SK-N-SH (cell line): ENCODE data around the gene MDM4. TPM values are rescaled to one million over a fixed set of nuclear protein-coding genes. Genes with fewer than 3 reads are reported as not detected.

Experiments used
- CTCF ChIA-PET: fragments of 300-600, 350-600 bp; formaldehyde crosslinking; extraction: SDS; loops from one replicate; lab custom pipeline; 2021; lab: Yijun Ruan, JAX
- POLR2A ChIA-PET: fragments of 350-600 bp; sonication (Branson Sonifier 250); formaldehyde crosslinking; extraction: SDS; loops from one replicate; lab custom pipeline; 2020; ENCODE audit warnings: antibody characterized with exemption, inconsistent platforms; lab: Yijun Ruan, JAX
- DNase-seq: peaks from one replicate; pipeline ENCODE4 v3.0.0; 2012
- H2AFZ ChIP-seq: fragments of 200-600 bp; sonication (generic); 2 replicates; pipeline ENCODE4 v1.8.1; 2016; ENCODE audit warnings: antibody characterized with exemption, mild to moderate bottlenecking, low read depth
- H3F3A ChIP-seq: fragments of 200-600 bp; sonication (generic); replicated peaks from 2 replicates; pipeline ENCODE3; 2016; ENCODE audit warnings: antibody characterized with exemption, mild to moderate bottlenecking; ENCODE audit not compliant: insufficient read depth
- H3K27ac ChIP-seq, 2 experiments: fragments of 200-500 bp in 1 of 2; fragments of 200-600 bp in 1 of 2; sonication (Bioruptor generic) in 1 of 2; sonication (generic), shearing (Covaris generic) in 1 of 2; 2 replicates each; pipeline versions ENCODE4 v1.5.1 to v1.6.1; 2014 to 2016; ENCODE audit warnings: low read depth in 2 of 2, inconsistent platforms in 1 of 2, low read length in 1 of 2, mild to moderate bottlenecking in 1 of 2, mixed read lengths in 1 of 2
- H3K27me3 ChIP-seq: fragments of 200-600 bp; sonication (generic), shearing (Covaris generic); 2 replicates; pipeline ENCODE4 v1.6.1; 2016; ENCODE audit warnings: mixed run types; ENCODE audit not compliant: insufficient read depth
- H3K36me3 ChIP-seq, 2 experiments: fragments of 200-500 bp in 1 of 2; fragments of 200-600 bp in 1 of 2; sonication (Bioruptor generic) in 1 of 2; sonication (generic) in 1 of 2; replicated peaks in 1 of 2; 2 replicates each; pipeline versions ENCODE3 to v1.5.1; 2014 to 2016; ENCODE audit warnings: low read length in 1 of 2, mild to moderate bottlenecking in 1 of 2; ENCODE audit not compliant: insufficient read depth in 2 of 2, control insufficient read depth in 1 of 2
- H3K4me1 ChIP-seq, 2 experiments: fragments of 200-500 bp in 1 of 2; fragments of 200-600 bp in 1 of 2; sonication (Bioruptor generic) in 1 of 2; sonication (generic), shearing (Covaris generic) in 1 of 2; 2 replicates each; pipeline versions ENCODE4 v1.5.1 to v1.6.1; 2014 to 2016; ENCODE audit warnings: low read depth in 1 of 2, low read length in 1 of 2, mixed run types in 1 of 2; ENCODE audit not compliant: insufficient read depth in 2 of 2, control insufficient read depth in 1 of 2
- H3K4me2 ChIP-seq: fragments of 200-600 bp; sonication (generic), shearing (Covaris generic); 2 replicates; pipeline ENCODE4 v1.6.1; 2017; ENCODE audit warnings: mixed run types
- H3K4me3 ChIP-seq, 2 experiments: fragments of 200-500 bp in 1 of 2; fragments of 200-600 bp in 1 of 2; sonication (Bioruptor generic) in 1 of 2; sonication (generic), shearing (Covaris generic) in 1 of 2; 2 replicates each; pipeline versions ENCODE4 v1.5.1 to v1.8.1; 2014 to 2016; ENCODE audit warnings: low read depth in 2 of 2, inconsistent platforms in 1 of 2, low read length in 1 of 2, mild to moderate bottlenecking in 1 of 2, mixed read lengths in 1 of 2, moderate library complexity in 1 of 2
- H3K79me2 ChIP-seq: fragments of 200-600 bp; sonication (generic); 2 replicates; pipeline ENCODE4 v1.8.1; 2017; ENCODE audit warnings: mild to moderate bottlenecking; ENCODE audit not compliant: insufficient read depth
- H3K9ac ChIP-seq: fragments of 200-600 bp; sonication (generic); 2 replicates; pipeline ENCODE4 v1.6.1; 2017; ENCODE audit warnings: mixed run types
- H3K9me2 ChIP-seq: fragments of 200-600 bp; sonication (generic); 2 replicates; pipeline ENCODE4 v1.6.1; 2017; ENCODE audit warnings: mixed run types
- H3K9me3 ChIP-seq: fragments of 200-600 bp; sonication (generic); 2 replicates; pipeline ENCODE4 v1.6.1; 2017; ENCODE audit warnings: mixed run types, mild to moderate bottlenecking, moderate library complexity
- H4K20me1 ChIP-seq: fragments of 200-600 bp; sonication (generic); 2 replicates; pipeline ENCODE4 v1.6.1; 2017; ENCODE audit warnings: mild to moderate bottlenecking, mixed run types; ENCODE audit not compliant: insufficient read depth
- CHD2 ChIP-seq: fragments of 150-350 bp; IDR thresholded peaks from 2 replicates; pipeline ENCODE4 v1.6.1; 2018; ENCODE audit warnings: low read length; ENCODE audit not compliant: partially characterized antibody
- ELF1 ChIP-seq: IDR thresholded peaks from 2 replicates; pipeline ENCODE4 v1.4.0; 2012
- EZH2phosphoT487 ChIP-seq: fragments of 200-600 bp; sonication (generic); IDR thresholded peaks from 2 replicates; pipeline ENCODE4 v1.6.1; 2017; ENCODE audit warnings: low read depth, mixed run types, mild to moderate bottlenecking, antibody characterized with exemption, moderate library complexity, borderline replicate concordance
- FOXJ3 ChIP-seq: sonication (generic); formaldehyde crosslinking; IDR thresholded peaks from 2 replicates; pipeline ENCODE4 v1.5.1; 2020; ENCODE audit warnings: mild to moderate bottlenecking, missing genetic modification reagents
- GABPA ChIP-seq: IDR thresholded peaks from 2 replicates; pipeline ENCODE4 v1.4.0; 2012; ENCODE audit warnings: low read depth, mild to moderate bottlenecking
- IRF3 ChIP-seq: fragments of 150-350 bp; IDR thresholded peaks from 2 replicates; pipeline ENCODE4 v1.6.1; 2016; ENCODE audit warnings: mild to moderate bottlenecking, low read depth, low read length
- JUND ChIP-seq: IDR thresholded peaks from 2 replicates; pipeline ENCODE4 v1.4.0; 2012
- MAX ChIP-seq: IDR thresholded peaks from 2 replicates; pipeline ENCODE4 v1.4.0; 2012; ENCODE audit warnings: low read depth
- MXI1 ChIP-seq: IDR thresholded peaks from 2 replicates; pipeline ENCODE4 v1.6.1; 2012; ENCODE audit warnings: mild to moderate bottlenecking, low read depth, low read length, improper control_type of control experiment
- NRF1 ChIP-seq: IDR thresholded peaks from 2 replicates; pipeline ENCODE4 v1.6.1; 2012; ENCODE audit warnings: low read depth, mild to moderate bottlenecking, low read length
- POLR2AphosphoS5 ChIP-seq: IDR thresholded peaks from 2 replicates; pipeline ENCODE4 v1.6.1; 2012; ENCODE audit warnings: low read depth, low read length
- RAD21 ChIP-seq: IDR thresholded peaks from 2 replicates; pipeline ENCODE4 v1.6.1; 2012; ENCODE audit warnings: mild to moderate bottlenecking, low read length
- RCOR1 ChIP-seq: fragments of 150-350 bp; IDR thresholded peaks from 2 replicates; pipeline ENCODE4 v1.6.1; 2017; ENCODE audit warnings: antibody characterized with exemption, low read length
- SIN3A ChIP-seq: IDR thresholded peaks from 2 replicates; pipeline ENCODE4 v1.6.1; 2012; ENCODE audit warnings: low read depth, mild to moderate bottlenecking, low read length, moderate library complexity, borderline replicate concordance
- SMC3 ChIP-seq: IDR thresholded peaks from 2 replicates; pipeline ENCODE4 v1.6.1; 2012; ENCODE audit warnings: low read depth, low read length, improper control_type of control experiment
- TEAD4 ChIP-seq: IDR thresholded peaks from 2 replicates; pipeline ENCODE4 v1.4.0; 2012; ENCODE audit warnings: mild to moderate bottlenecking, borderline replicate concordance; ENCODE audit not compliant: insufficient read depth
- USF1 ChIP-seq: IDR thresholded peaks from 2 replicates; pipeline ENCODE4 v1.4.0; 2012; ENCODE audit warnings: low read depth, borderline replicate concordance
- USF2 ChIP-seq: fragments of 150-350 bp; IDR thresholded peaks from 2 replicates; pipeline ENCODE4 v1.6.1; 2017; ENCODE audit warnings: antibody characterized with exemption, low read length, low read depth, borderline replicate concordance
- YY1 ChIP-seq: IDR thresholded peaks from 2 replicates; pipeline ENCODE4 v1.4.0; 2012; ENCODE audit warnings: low read depth, mild to moderate bottlenecking
- WGBS: methylation state at CpG from one replicate; pipeline ENCODE4 v1.1.6; 2017; ENCODE audit warnings: low lambda C conversion rate; 5-methylcytosine and 5-hydroxymethylcytosine counted together
- polyA plus RNA-seq, 3 experiments: library from polyadenylated mRNA; depleted of rRNA; stranded (reverse); fragments of >200 nt; gene quantifications; 2 replicates each; pipeline ENCODE4 v1.2.3, GENCODE V29; 2012

The MDM4 gene
- polyA plus RNA-seq, 1 of the 3 experiments (the other 2 are of a cell fraction), result 6.2 TPM

- ChIA-PET POLR2A (interaction anchor here (0.6 kb wide), 1 partner anchor 68 kb away, joined by 4 read pairs; no protein-coding TSS in a partner anchor), CTCF (interaction anchor here (0.6 to 2.4 kb wide), 4 partner anchors 30 to 222 kb away, joined by 3 to 10 read pairs (median 3); no protein-coding TSS in a partner anchor)
These were observed 68.6 kb downstream of the MDM4 start for GRCh38 chr1:204584699-204585372.

GRCh38 chr1:204587621-204588020, 71.4 kb downstream of the MDM4 start:
- 90% methylated on average over 6 of the region's 6 CpGs for WGBS
- Histone ChIP-seq H3F3A (peaks cover 8% of the 10 kb centered on the region), H3K4me2 (no peak overlapping the region), H3K4me1 (peaks cover 14 to 15% of the 10 kb centered on the region in 2 experiments; a peak in 2 of 4 replicates), H3K9me3 (no peaks in the 10 kb centered on the region), H4K20me1 (no peaks in the 10 kb centered on the region), H3K4me3 (no peak overlapping the region), H3K9ac (no peak overlapping the region), H2AFZ (no peak overlapping the region), H3K27me3 (no peaks in the 10 kb centered on the region), H3K9me2 (no peaks in the 10 kb centered on the region), H3K36me3 (no peaks in the 10 kb centered on the region), H3K79me2 (no peaks in the 10 kb centered on the region), H3K27ac (no peak overlapping the region)
- no peak for DNase-seq
- TF ChIP-seq POLR2AphosphoS5 (no peak), SIN3A (no peak), USF2 (no peak), RCOR1 (no peak), SMC3 (no peak), RAD21 (no peak), TEAD4 (no peak), NRF1 (no peak), EZH2phosphoT487 (no peak), YY1 (no peak), IRF3 (no peak), CHD2 (no peak), ELF1 (no peak), MXI1 (no peak), MAX (no peak), JUND (no peak), USF1 (no peak), GABPA (no peak)
- ChIA-PET POLR2A (no interaction called here), CTCF (interaction anchor here (1.4 to 3.2 kb wide), 3 partner anchors 22 to 219 kb away, joined by 4 to 14 read pairs (median 7); no protein-coding TSS in a partner anchor)

More at GRCh38 chr1:204584699-204585372, 68.6 kb downstream of the MDM4 start:
- Histone ChIP-seq H3K36me3 (no peaks in the 10 kb centered on the region), H3K4me1 (peaks cover 0 to 15% of the 10 kb centered on the region in 2 experiments; a peak in 1 of 4 replicates), H3K9ac (no peak overlapping the region), H3K4me3 (no peak overlapping the region), H3K27ac (peak overlapping the region in 1 of 2 experiments; percentile 29; a peak in 1 of 4 replicates), H3K9me3 (no peaks in the 10 kb centered on the region), H3K4me2 (no peak overlapping the region), H3K79me2 (no peaks in the 10 kb centered on the region), H3K27me3 (no peaks in the 10 kb centered on the region), H2AFZ (no peak overlapping the region), H3F3A (no peaks in the 10 kb centered on the region), H4K20me1 (no peaks in the 10 kb centered on the region), H3K9me2 (no peaks in the 10 kb centered on the region)
- TF ChIP-seq FOXJ3 (CRISPR knock-in tag), result no peak
- DNase-seq, result peak; percentile 59
- 74% methylated on average over 11 of the region's 11 CpGs for WGBS
